ELF-1 (cell line): ENCODE measurements around the gene FADS1.

ENCODE experiments used
- DNase-seq: peaks from one replicate; pipeline ENCODE4 v3.0.0-alpha.2; 2016; ENCODE audit warnings: low read depth, low spot score

Gene FADS1

GRCh38 chr11:61816736-61817455, at the start of gene FADS1:
Gene FADS1, minus strand, starts transcription at chr11:61817003. Its CDS starts 74 bp downstream, at chr11:61816929.
- peak; percentile 96 for DNase-seq

- DNase-seq: peak; percentile 54
These were observed 49.6 kb upstream of the FADS1 start for GRCh38 chr11:61866231-61866957.

- DNase-seq: no peak
These were observed 48.3 kb upstream of the FADS1 start for GRCh38 chr11:61864814-61865775.

GRCh38 chr11:61863548-61864081, 46.8 kb upstream of the FADS1 start:
- no peak for DNase-seq

- DNase-seq: no peak
These were observed 46.1 kb upstream of the FADS1 start for GRCh38 chr11:61862714-61863547.

GRCh38 chr11:61861634-61862033, 44.8 kb upstream of the FADS1 start:
- no peak for DNase-seq

GRCh38 chr11:61860054-61860903, 43.5 kb upstream of the FADS1 start:
- no peak for DNase-seq

GRCh38 chr11:61855939-61856680, 39.3 kb upstream of the FADS1 start:
- no peak for DNase-seq

- DNase-seq: no peak
These were observed 38.3 kb upstream of the FADS1 start for GRCh38 chr11:61854966-61855714.

GRCh38 chr11:61854206-61854895, 37.5 kb upstream of the FADS1 start:
- DNase-seq: no peak

- no peak for DNase-seq
These were observed 36.9 kb upstream of the FADS1 start for GRCh38 chr11:61853698-61854169.

GRCh38 chr11:61851900-61852295, 35.1 kb upstream of the FADS1 start:
- no peak for DNase-seq

- DNase-seq: no peak
These were observed 34.5 kb upstream of the FADS1 start for GRCh38 chr11:61851113-61851899.

GRCh38 chr11:61850687-61851086, 33.9 kb upstream of the FADS1 start:
- no peak for DNase-seq

- no peak for DNase-seq
These were observed 31.8 kb upstream of the FADS1 start for GRCh38 chr11:61848631-61849030.

- DNase-seq: no peak
These were observed 31.2 kb upstream of the FADS1 start for GRCh38 chr11:61847914-61848581.
